WTC11 (cell line): ENCODE data around the gene SAP30BP.

Experiments
- CREB1 ChIP-seq: sonication (generic); formaldehyde crosslinking; IDR thresholded peaks from 2 replicates; pipeline ENCODE4 v1.8.0; 2023; ENCODE audit warnings: mild to moderate bottlenecking, missing genetic modification reagents
- CTCF ChIP-seq: fragments of 200-600 bp; IDR thresholded peaks from 2 replicates; pipeline ENCODE4 v1.8.0; 2022; ENCODE audit warnings: antibody characterized with exemption
- FOXJ3 ChIP-seq: sonication (generic); formaldehyde crosslinking; IDR thresholded peaks from 2 replicates; pipeline ENCODE4 v1.9.0; 2021; ENCODE audit warnings: missing genetic modification reagents, mild to moderate bottlenecking, borderline replicate concordance
- JUN ChIP-seq: sonication (generic); formaldehyde crosslinking; IDR thresholded peaks from 2 replicates; pipeline ENCODE4 v1.8.0; 2023; ENCODE audit warnings: mild to moderate bottlenecking, missing genetic modification reagents
- TCF7 ChIP-seq: sonication (generic); formaldehyde crosslinking; IDR thresholded peaks from 2 replicates; pipeline ENCODE4 v1.8.0; 2022; ENCODE audit warnings: mild to moderate bottlenecking, low read depth, missing genetic modification reagents, moderate library complexity
- ZNF263 ChIP-seq: sonication (generic); formaldehyde crosslinking; IDR thresholded peaks from 2 replicates; pipeline ENCODE4 v1.8.1; 2022; ENCODE audit warnings: low read depth, mild to moderate bottlenecking, moderate library complexity, missing genetic modification reagents
- ZNF423 ChIP-seq: fragments of 250-450 bp; sonication (Bioruptor Pico); IDR thresholded peaks from 2 replicates; pipeline ENCODE4 v2.1.2; 2022; ENCODE audit warnings: mild to moderate bottlenecking, moderate library complexity
- TF ChIP-seq, protein P1 (sequence below): fragments of 250-450 bp; sonication (Bioruptor Pico); IDR thresholded peaks from 2 replicates; pipeline ENCODE4 v1.9.0; 2021; ENCODE audit warnings: moderate library complexity, mild to moderate bottlenecking, inconsistent platforms, borderline replicate concordance

GRCh38 chr17:75703191-75703590 is 36.1 kb downstream of the SAP30BP start:
- no peak for TF ChIP-seq CTCF
- TF ChIP-seq JUN (CRISPR knock-in tag): no peak
- TF ChIP-seq, protein P1, sequence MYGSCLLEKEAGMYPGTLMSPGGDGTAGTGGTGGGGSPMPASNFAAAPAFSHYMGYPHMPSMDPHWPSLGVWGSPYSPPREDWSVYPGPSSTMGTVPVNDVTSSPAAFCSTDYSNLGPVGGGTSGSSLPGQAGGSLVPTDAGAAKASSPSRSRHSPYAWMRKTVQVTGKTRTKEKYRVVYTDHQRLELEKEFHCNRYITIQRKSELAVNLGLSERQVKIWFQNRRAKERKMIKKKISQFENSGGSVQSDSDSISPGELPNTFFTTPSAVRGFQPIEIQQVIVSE: no peak
- no peak for TF ChIP-seq ZNF263 (CRISPR knock-in tag)
- TF ChIP-seq ZNF423 (CRISPR knock-in tag): no peak
- no peak for TF ChIP-seq FOXJ3 (CRISPR knock-in tag)
- TF ChIP-seq CREB1: no peak
- TF ChIP-seq TCF7 (CRISPR knock-in tag): no peak
